Measurements from ENCODE around the gene PSENEN. TPM values are rescaled to one million over a fixed set of nuclear protein-coding genes. Genes with fewer than 3 reads are reported as not detected.

Gene PSENEN
- total RNA-seq, 1 experiment from 2014 or later, result 69.7 TPM

- Histone ChIP-seq H2BK20ac (ENCODE audit: low read depth, low read length, poor library complexity, severe bottlenecking) (no peak overlapping the region), H2BK120ac (ENCODE audit: low read depth, low read length, poor library complexity, severe bottlenecking) (no peak overlapping the region), H3K18ac (ENCODE audit: insufficient read length, low read depth, low read length) (no peak overlapping the region), H3K9me3 (ENCODE audit: control insufficient read depth, low read depth, low read length) (no peaks in the 10 kb centered on the region), H3K27me3 (ENCODE audit: insufficient read depth, low read length) (no peaks in the 10 kb centered on the region), H3K79me2 (ENCODE audit: insufficient read depth, low read length) (no peaks in the 10 kb centered on the region), H2AFZ (ENCODE audit: low read length) (no peak overlapping the region), H2BK12ac (ENCODE audit: insufficient read length, low read depth, low read length) (no peak overlapping the region), H4K20me1 (ENCODE audit: control insufficient read depth, insufficient read depth, insufficient read length) (no peaks in the 10 kb centered on the region), H2BK15ac (ENCODE audit: low read depth, low read length) (no peak overlapping the region), H3K4me1 (ENCODE audit: insufficient read depth, low read length) (no peaks in the 10 kb centered on the region), H3T11ph (ENCODE audit: low read length) (no peak overlapping the region), H4K5ac (ENCODE audit: insufficient read length, low read depth, low read length) (no peak overlapping the region), H4K8ac (replicated peaks; ENCODE audit: insufficient read length, low read depth, low read length) (no peak overlapping the region), H3K4me2 (ENCODE audit: insufficient read depth, insufficient read length, low read length) (peak overlapping the region; percentile 46), H3K56ac (ENCODE audit: insufficient read length, low read depth, low read length) (no peak overlapping the region), H3K14ac (ENCODE audit: insufficient read depth, low read length) (peak overlapping the region; percentile 84; the same call in 1 of the 2 replicates), H3K27ac (ENCODE audit: insufficient read length, low read depth, low read length) (no peak overlapping the region), H2BK5ac (ENCODE audit: insufficient read length, low read length) (no peak overlapping the region), H3K4ac (ENCODE audit: low read depth, low read length) (no peak overlapping the region), H3K23me2 (ENCODE audit: insufficient read length, low read depth, low read length, poor library complexity, severe bottlenecking) (peaks cover 4% of the 10 kb centered on the region), H3K9ac (ENCODE audit: extremely low read depth, insufficient read length, low read length) (peak overlapping the region; percentile 46), H3K23ac (ENCODE audit: insufficient read length, low read depth, low read length) (no peak overlapping the region), H3K79me1 (ENCODE audit: insufficient read depth, low read depth, low read length, poor library complexity, severe bottlenecking) (no peaks in the 10 kb centered on the region), H4K91ac (ENCODE audit: insufficient read length, low read depth, low read length) (no peak overlapping the region), H2AK5ac (ENCODE audit: insufficient read length, low read length) (no peak overlapping the region)
- peak; percentile 99 for DNase-seq
- H3K4me1 Mint-ChIP-seq, result peaks cover 3 to 7% of the 10 kb centered on the region in 2 experiments
- peak overlapping the region; percentile 70 to 95 for H3K4me3 Mint-ChIP-seq
- no peaks in the 10 kb centered on the region for H3K36me3 Mint-ChIP-seq (ENCODE audit: insufficient read depth in 1 of 3, low read depth in 3 of 3)
- H3K9me3 Mint-ChIP-seq, result peaks cover 0 to 4% of the 10 kb centered on the region in 2 experiments; a peak in 1 of 5 replicates
- no CpG with 5 or more reads among the region's 50 CpGs for WGBS (ENCODE audit: extremely low coverage, insufficient read length, low lambda C conversion rate)
- H3K27ac Mint-ChIP-seq, result peak overlapping the region; percentile 14 to 97 (median 95); a peak in 5 of 7 replicates
- H3K27me3 Mint-ChIP-seq (ENCODE audit: low read depth), result peaks cover 40% of the 10 kb centered on the region
- TF ChIP-seq, protein P1, sequence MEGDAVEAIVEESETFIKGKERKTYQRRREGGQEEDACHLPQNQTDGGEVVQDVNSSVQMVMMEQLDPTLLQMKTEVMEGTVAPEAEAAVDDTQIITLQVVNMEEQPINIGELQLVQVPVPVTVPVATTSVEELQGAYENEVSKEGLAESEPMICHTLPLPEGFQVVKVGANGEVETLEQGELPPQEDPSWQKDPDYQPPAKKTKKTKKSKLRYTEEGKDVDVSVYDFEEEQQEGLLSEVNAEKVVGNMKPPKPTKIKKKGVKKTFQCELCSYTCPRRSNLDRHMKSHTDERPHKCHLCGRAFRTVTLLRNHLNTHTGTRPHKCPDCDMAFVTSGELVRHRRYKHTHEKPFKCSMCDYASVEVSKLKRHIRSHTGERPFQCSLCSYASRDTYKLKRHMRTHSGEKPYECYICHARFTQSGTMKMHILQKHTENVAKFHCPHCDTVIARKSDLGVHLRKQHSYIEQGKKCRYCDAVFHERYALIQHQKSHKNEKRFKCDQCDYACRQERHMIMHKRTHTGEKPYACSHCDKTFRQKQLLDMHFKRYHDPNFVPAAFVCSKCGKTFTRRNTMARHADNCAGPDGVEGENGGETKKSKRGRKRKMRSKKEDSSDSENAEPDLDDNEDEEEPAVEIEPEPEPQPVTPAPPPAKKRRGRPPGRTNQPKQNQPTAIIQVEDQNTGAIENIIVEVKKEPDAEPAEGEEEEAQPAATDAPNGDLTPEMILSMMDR (conservative IDR thresholded peaks at IDR 0.05), result 0 out of 3 replicates have a peak, but pooled peaks have one; percentile 3
These were observed 43.0 kb upstream of the PSENEN start for GRCh38 chr19:35702223-35703012.
